Measurements from ENCODE around the gene LCE1F.

- TF ChIP-seq, protein P1, sequence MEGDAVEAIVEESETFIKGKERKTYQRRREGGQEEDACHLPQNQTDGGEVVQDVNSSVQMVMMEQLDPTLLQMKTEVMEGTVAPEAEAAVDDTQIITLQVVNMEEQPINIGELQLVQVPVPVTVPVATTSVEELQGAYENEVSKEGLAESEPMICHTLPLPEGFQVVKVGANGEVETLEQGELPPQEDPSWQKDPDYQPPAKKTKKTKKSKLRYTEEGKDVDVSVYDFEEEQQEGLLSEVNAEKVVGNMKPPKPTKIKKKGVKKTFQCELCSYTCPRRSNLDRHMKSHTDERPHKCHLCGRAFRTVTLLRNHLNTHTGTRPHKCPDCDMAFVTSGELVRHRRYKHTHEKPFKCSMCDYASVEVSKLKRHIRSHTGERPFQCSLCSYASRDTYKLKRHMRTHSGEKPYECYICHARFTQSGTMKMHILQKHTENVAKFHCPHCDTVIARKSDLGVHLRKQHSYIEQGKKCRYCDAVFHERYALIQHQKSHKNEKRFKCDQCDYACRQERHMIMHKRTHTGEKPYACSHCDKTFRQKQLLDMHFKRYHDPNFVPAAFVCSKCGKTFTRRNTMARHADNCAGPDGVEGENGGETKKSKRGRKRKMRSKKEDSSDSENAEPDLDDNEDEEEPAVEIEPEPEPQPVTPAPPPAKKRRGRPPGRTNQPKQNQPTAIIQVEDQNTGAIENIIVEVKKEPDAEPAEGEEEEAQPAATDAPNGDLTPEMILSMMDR (conservative IDR thresholded peaks at IDR 0.05), result no peak
- no peak for TF ChIP-seq EZH2 (IDR thresholded peaks at IDR 0.05; ENCODE audit: low read depth)
Measured at GRCh38 chr1:152743371-152744145, 31.4 kb upstream of the LCE1F start.

Data from PC-9 (cell line).